Measurements from ENCODE around the gene MT1M.
"Not testable (repeated sequence)": the region's sequence is repeated elsewhere in the genome, so short reads cannot be mapped to it uniquely, and the experiment has no call there.

The MT1M gene

DNA sequence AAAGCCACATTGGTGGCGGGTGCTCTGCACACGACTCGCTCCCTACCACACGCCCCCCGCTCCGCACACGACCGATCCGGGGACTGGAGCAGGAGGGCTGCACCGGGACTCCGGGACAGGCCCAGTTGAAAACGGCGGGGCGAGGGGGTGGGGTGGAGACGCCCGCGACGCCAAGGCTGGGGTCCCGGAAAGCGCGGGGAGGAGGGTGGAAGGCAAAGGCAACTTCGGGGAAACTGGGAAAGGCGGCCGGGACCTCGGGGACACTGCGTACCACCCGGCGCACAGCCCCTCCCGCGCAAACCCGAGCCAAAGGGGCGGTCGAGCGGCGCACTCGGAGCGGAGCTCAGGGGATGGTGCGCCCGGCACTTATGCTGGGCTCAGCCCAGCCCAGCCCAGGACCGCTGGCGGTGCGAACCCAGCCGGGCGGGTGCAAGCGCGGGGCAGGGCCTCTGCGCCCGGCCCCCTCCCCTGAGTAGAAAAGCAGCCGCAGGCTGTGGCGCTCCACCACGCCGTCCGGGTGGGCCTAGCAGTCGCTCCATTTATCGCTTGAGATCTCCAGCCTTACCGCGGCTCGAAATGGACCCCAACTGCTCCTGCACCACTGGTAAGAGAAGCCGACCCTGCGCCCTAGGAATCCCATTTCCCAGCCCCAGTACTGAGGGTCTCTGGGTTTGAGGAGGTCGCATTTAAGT lies at the start of gene MT1M:
TSS of gene MT1M (plus strand) at position 504 of the 692 bp plus-strand sequence. CDS start at position 577, 73 bp downstream.
- in situ Hi-C loops (cut with MboI; ENCODE audit: low sequenced_read_pairs), result no loop called here

- in situ Hi-C loops (cut with MboI; ENCODE audit: low sequenced_read_pairs), result not testable (repeated sequence)
Observed at GRCh38 chr16:56582911-56583310, 49.5 kb upstream of the MT1M start.

GRCh38 chr16:56583351-56584168 lies 48.9 kb upstream of the MT1M start:
- in situ Hi-C loops (cut with MboI; ENCODE audit: low sequenced_read_pairs), result no loop called here

GRCh38 chr16:56584276-56584675 lies 48.2 kb upstream of the MT1M start:
- in situ Hi-C loops (cut with MboI; ENCODE audit: low sequenced_read_pairs), result no loop called here

GRCh38 chr16:56588781-56589140 lies 43.7 kb upstream of the MT1M start:
- in situ Hi-C loops (cut with MboI; ENCODE audit: low sequenced_read_pairs), result no loop called here

DNA sequence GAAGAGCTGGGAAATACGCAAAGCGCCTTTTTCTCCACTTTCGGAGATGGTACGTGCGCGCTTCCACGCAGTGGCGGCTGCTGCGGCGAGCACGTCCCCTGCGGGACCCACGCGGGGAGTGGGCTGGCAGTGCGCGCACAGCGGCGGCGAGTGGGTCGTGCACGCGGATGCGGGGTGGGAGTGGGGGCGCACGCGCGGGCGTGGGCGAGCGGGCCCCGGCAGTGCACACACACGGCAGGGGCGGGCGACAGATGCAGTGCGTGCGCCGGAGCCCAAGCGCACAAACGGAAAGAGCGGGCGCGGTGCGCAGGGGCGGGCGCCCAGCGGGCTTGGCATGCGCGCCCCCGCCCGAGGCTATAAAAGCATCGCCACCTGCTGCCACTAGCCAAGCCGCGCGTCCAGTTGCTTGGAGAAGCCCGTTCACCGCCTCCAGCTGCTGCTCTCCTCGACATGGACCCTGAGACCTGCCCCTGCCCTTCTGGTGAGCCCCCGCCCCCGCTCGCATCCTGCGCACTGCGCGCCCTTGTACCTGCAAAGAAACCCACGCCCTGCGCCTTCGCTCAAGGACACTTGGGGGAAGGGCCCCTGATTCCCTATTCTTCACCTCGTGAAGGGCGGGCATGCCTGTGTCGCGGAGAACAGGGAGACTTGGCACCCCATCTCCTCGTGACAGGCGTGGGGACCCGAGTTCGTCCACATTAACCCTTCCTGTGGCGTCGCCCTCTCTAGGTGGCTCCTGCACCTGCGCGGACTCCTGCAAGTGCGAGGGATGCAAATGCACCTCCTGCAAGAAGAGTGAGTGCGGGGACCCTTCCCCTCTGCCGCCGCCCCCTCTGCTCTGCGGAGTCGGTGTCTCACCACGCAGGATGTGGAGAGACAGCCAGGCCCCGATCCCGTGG lies 43.1 kb upstream of the MT1M start, which contains the start of gene MT3:
TSS of gene MT3 (plus strand) at position 388 of the 899 bp plus-strand sequence. CDS start at position 451, 63 bp downstream.
- in situ Hi-C loops (cut with MboI; ENCODE audit: low sequenced_read_pairs), result no loop called here

DNA sequence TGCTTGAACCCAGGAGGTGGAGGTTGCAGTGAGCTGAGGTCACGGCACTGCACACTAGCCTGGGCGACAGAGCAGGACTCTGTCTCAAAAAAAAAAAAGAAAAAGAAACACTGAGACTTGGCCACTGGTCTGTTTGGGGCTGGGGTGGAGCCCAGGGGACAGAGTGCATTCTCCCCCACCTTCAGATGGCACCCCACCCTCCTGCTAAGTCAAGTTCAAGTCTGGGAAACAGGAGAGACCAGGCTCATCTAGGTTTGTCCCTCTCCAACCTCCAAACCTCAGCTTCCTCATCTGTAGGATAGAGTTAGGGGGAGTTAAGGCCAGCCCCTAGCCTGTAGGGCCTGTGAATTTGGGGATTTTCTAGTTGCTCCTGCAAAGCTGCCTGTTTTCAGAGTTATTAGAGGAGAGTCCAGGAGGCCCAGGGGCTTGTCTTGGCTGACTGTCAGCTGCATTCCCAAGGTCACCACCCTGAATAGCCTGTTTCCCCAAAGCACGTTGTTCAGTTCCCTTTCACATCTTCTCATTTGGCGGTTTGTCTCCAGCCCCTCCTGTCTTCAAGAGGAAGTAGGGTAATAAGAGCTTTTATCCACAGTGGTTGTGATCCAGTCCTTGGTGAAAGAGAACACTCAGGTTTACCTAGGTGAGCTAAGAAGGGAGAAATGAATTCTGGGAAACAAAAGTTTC lies 40.9 kb upstream of the MT1M start:
- in situ Hi-C loops (cut with MboI; ENCODE audit: low sequenced_read_pairs), result no loop called here

GRCh38 chr16:56593573-56594291 lies 38.7 kb upstream of the MT1M start:
- in situ Hi-C loops (cut with MboI; ENCODE audit: low sequenced_read_pairs), result no loop called here

DNA sequence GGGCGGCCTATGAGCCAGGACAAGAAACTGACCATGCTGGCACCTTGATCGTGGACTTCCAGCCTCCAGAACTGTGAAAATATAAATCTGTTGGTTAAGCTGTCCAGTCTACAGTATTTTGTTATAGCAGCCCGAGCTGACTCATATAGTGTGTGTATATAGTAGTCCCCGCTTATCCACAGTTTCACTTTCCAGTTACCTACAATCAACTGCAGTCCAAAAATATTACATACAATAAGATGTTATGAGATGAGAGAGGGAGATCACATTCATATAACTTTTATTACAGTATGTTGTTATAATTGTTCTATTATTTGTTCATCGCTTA lies 38.2 kb upstream of the MT1M start:
- in situ Hi-C loops (cut with MboI; ENCODE audit: low sequenced_read_pairs), result no loop called here

DNA sequence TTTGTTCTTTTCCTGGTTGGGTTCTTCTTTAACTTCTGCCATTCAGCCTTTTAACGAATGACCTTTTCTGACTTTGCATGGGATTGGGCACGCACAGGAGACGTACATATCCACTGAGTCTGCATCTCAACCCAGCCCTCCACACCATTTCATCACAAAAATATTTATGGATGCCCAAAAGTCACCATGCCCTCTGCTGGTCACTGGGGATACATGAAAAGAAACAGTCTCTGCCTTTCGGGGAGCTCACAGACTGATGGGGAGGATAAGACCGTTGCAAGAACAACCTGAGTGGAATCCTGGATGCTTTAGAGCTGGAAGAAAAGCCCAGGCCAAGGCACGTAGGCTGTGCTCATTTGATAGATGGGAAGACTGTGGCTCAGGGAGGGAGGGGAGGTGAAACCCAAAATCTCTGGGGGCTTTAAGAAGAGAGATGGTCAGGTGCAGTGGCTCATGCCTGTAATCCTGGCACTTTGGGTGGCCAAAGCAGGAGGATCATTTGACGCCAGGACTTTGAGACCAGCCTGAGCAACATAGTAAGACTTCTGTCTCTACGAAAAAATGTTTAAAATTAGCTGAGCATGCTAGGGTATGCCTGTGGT lies 32.0 kb upstream of the MT1M start:
- in situ Hi-C loops (cut with MboI; ENCODE audit: low sequenced_read_pairs), result no loop called here

GRCh38 chr16:56601325-56601724 lies 31.1 kb upstream of the MT1M start:
- in situ Hi-C loops (cut with MboI; ENCODE audit: low sequenced_read_pairs), result no loop called here

- in situ Hi-C loops (cut with MboI; ENCODE audit: low sequenced_read_pairs), result no loop called here
Observed at GRCh38 chr16:56603589-56603988, 28.9 kb upstream of the MT1M start.

GRCh38 chr16:56604966-56605365 lies 27.5 kb upstream of the MT1M start:
- in situ Hi-C loops (cut with MboI; ENCODE audit: low sequenced_read_pairs), result no loop called here

GRCh38 chr16:56605475-56605874 lies 27.0 kb upstream of the MT1M start:
- in situ Hi-C loops (cut with MboI; ENCODE audit: low sequenced_read_pairs), result no loop called here

DNA sequence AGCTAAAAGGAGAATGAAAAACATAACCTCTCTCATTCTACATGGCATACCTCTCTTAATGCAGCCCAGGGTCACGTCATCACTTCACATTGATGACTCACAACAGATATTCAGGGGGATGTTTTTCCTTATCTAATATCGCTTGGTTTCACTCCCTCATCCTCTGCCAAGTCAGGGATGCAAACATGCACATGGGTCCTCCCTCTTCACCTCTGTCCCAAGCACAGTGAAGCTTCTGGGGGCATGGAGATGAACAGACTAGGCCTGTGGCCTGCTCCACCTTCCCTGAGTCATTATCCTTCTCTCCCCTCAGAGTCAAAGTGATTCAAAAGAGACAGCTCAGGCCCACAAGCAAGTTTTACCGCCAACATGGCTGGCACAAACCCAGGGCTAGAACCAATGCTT lies 26.4 kb upstream of the MT1M start:
- in situ Hi-C loops (cut with MboI; ENCODE audit: low sequenced_read_pairs), result no loop called here

GRCh38 chr16:56606476-56607108 lies 25.9 kb upstream of the MT1M start:
- in situ Hi-C loops (cut with MboI; ENCODE audit: low sequenced_read_pairs), result no loop called here

GRCh38 chr16:56607109-56607618 lies 25.3 kb upstream of the MT1M start:
- in situ Hi-C loops (cut with MboI; ENCODE audit: low sequenced_read_pairs), result no loop called here

- in situ Hi-C loops (cut with MboI; ENCODE audit: low sequenced_read_pairs), result no loop called here
Observed at GRCh38 chr16:56607675-56608042, 24.8 kb upstream of the MT1M start.
